Measurements from ENCODE around the gene OR2L13. TPM values are rescaled to one million over a fixed set of nuclear protein-coding genes. Genes with fewer than 3 reads are reported as not detected.
"Not testable (repeated sequence)": the region's sequence is repeated elsewhere in the genome, so short reads cannot be mapped to it uniquely, and the experiment has no call there.

The OR2L13 gene
- total RNA-seq (2014; rRNA removed; shearing (Covaris generic)) = not detected in 2 replicates

- Histone ChIP-seq H3K9me3 (replicated peaks) (no peaks in the 10 kb centered on the region), H3K4me3 (no peak within 1 kb of the TSS), H3K27ac (no peak within 1 kb of the TSS), H3K36me3 (no peaks in the 10 kb centered on the region), H3K27me3 (no peaks in the 10 kb centered on the region), H3K4me1 (no peaks in the 10 kb centered on the region)
- DNase-seq = no peak
Observed at GRCh38 chr1:248094884-248095283, at the start of gene OR2L13. Gene OR2L13, plus strand, starts transcription at chr1:248095184. Its CDS starts 4,192 bp downstream, at chr1:248099376.

- Histone ChIP-seq H3K27me3 (no peaks in the 10 kb centered on the region), H3K27ac (no peak overlapping the region), H3K9me3 (replicated peaks) (no peaks in the 10 kb centered on the region), H3K4me3 (no peak overlapping the region), H3K4me1 (no peaks in the 10 kb centered on the region), H3K36me3 (no peaks in the 10 kb centered on the region)
- no peak for DNase-seq
Observed at GRCh38 chr1:248045209-248045608, 49.8 kb upstream of the OR2L13 start.

- H3K9me3 ChIP-seq (replicated peaks) = no peaks in the 10 kb centered on the region
- H3K27me3 ChIP-seq = no peaks in the 10 kb centered on the region
- no peak for DNase-seq
- no peak within 1 kb of the TSS for H3K4me3 ChIP-seq
- H3K4me1 ChIP-seq = no peaks in the 10 kb centered on the region
- H3K36me3 ChIP-seq = no peaks in the 10 kb centered on the region
- H3K27ac ChIP-seq = no peak within 1 kb of the TSS
Observed at GRCh38 chr1:248046536-248046935, 48.4 kb upstream of the OR2L13 start, which contains the start of gene OR2L3. Gene OR2L3, plus strand, starts transcription at chr1:248046836. Its CDS starts 13,846 bp downstream, at chr1:248060682.

- no peaks in the 10 kb centered on the region for H3K4me1 ChIP-seq
- H3K27me3 ChIP-seq = no peaks in the 10 kb centered on the region
Observed at GRCh38 chr1:248047008-248047407, 48.0 kb upstream of the OR2L13 start.

GRCh38 chr1:248054671-248055070 is 40.3 kb upstream of the OR2L13 start:
- no peak for DNase-seq
- Histone ChIP-seq H3K36me3 (no peaks in the 10 kb centered on the region), H3K4me3 (no peak overlapping the region), H3K9me3 (replicated peaks) (no peaks in the 10 kb centered on the region), H3K27me3 (no peaks in the 10 kb centered on the region), H3K4me1 (no peaks in the 10 kb centered on the region), H3K27ac (no peak overlapping the region)

More at GRCh38 chr1:248047008-248047407, 48.0 kb upstream of the OR2L13 start:
- Histone ChIP-seq H3K27ac (no peak overlapping the region), H3K9me3 (replicated peaks) (no peaks in the 10 kb centered on the region), H3K36me3 (no peaks in the 10 kb centered on the region), H3K4me3 (no peak overlapping the region)
- DNase-seq = no peak

GRCh38 chr1:248055261-248055660 is 39.7 kb upstream of the OR2L13 start:
- H3K4me1 ChIP-seq = no peaks in the 10 kb centered on the region
- H3K27ac ChIP-seq = no peak overlapping the region
- H3K27me3 ChIP-seq = no peaks in the 10 kb centered on the region
- H3K36me3 ChIP-seq = no peaks in the 10 kb centered on the region
- H3K9me3 ChIP-seq (replicated peaks) = no peaks in the 10 kb centered on the region
- no peak for DNase-seq
- no peak overlapping the region for H3K4me3 ChIP-seq

GRCh38 chr1:248065071-248065470 is 29.9 kb upstream of the OR2L13 start:
- no peak overlapping the region for H3K4me3 ChIP-seq
- DNase-seq = no peak
- no peaks in the 10 kb centered on the region for H3K4me1 ChIP-seq

GRCh38 chr1:248065604-248066003 is 29.4 kb upstream of the OR2L13 start:
- H3K27ac ChIP-seq = no peak overlapping the region
- H3K9me3 ChIP-seq (replicated peaks) = no peaks in the 10 kb centered on the region

More at GRCh38 chr1:248065071-248065470, 29.9 kb upstream of the OR2L13 start:
- Histone ChIP-seq H3K27me3 (no peaks in the 10 kb centered on the region), H3K9me3 (replicated peaks) (no peaks in the 10 kb centered on the region), H3K36me3 (no peaks in the 10 kb centered on the region), H3K27ac (no peak overlapping the region)

GRCh38 chr1:248083864-248084263 is 11.1 kb upstream of the OR2L13 start:
- not testable (repeated sequence) for H3K9me3 ChIP-seq (replicated peaks); H3K4me3 ChIP-seq; H3K4me1 ChIP-seq; H3K27ac ChIP-seq; H3K36me3 ChIP-seq; DNase-seq; H3K27me3 ChIP-seq

More at GRCh38 chr1:248065604-248066003, 29.4 kb upstream of the OR2L13 start:
- DNase-seq = no peak
- no peak overlapping the region for H3K4me3 ChIP-seq
- H3K4me1 ChIP-seq = no peaks in the 10 kb centered on the region
- H3K36me3 ChIP-seq = no peaks in the 10 kb centered on the region
- no peaks in the 10 kb centered on the region for H3K27me3 ChIP-seq

GRCh38 chr1:248098529-248098928 is 3.5 kb downstream of the OR2L13 start:
- H3K4me1 ChIP-seq = no peaks in the 10 kb centered on the region

GRCh38 chr1:248102847-248103246 is 7.9 kb downstream of the OR2L13 start:
- no peak for DNase-seq
- Histone ChIP-seq H3K9me3 (replicated peaks) (no peaks in the 10 kb centered on the region), H3K4me1 (no peaks in the 10 kb centered on the region), H3K27ac (no peak overlapping the region), H3K27me3 (no peaks in the 10 kb centered on the region), H3K36me3 (no peaks in the 10 kb centered on the region), H3K4me3 (no peak overlapping the region)

More at GRCh38 chr1:248098529-248098928, 3.5 kb downstream of the OR2L13 start:
- H3K4me3 ChIP-seq = no peak overlapping the region
- no peak overlapping the region for H3K27ac ChIP-seq
- H3K9me3 ChIP-seq (replicated peaks) = no peaks in the 10 kb centered on the region
- no peak for DNase-seq
- H3K27me3 ChIP-seq = no peaks in the 10 kb centered on the region
- no peaks in the 10 kb centered on the region for H3K36me3 ChIP-seq

- no peak for DNase-seq
- no peaks in the 10 kb centered on the region for H3K4me1 ChIP-seq
- H3K9me3 ChIP-seq (replicated peaks) = no peaks in the 10 kb centered on the region
- no peak overlapping the region for H3K27ac ChIP-seq
- no peaks in the 10 kb centered on the region for H3K36me3 ChIP-seq
- no peak overlapping the region for H3K4me3 ChIP-seq
- no peaks in the 10 kb centered on the region for H3K27me3 ChIP-seq
Observed at GRCh38 chr1:248111157-248111556, 16.2 kb downstream of the OR2L13 start.

GRCh38 chr1:248114890-248115289 is 19.9 kb downstream of the OR2L13 start:
- DNase-seq = no peak
- Histone ChIP-seq H3K36me3 (no peaks in the 10 kb centered on the region), H3K27me3 (no peaks in the 10 kb centered on the region), H3K9me3 (replicated peaks) (no peaks in the 10 kb centered on the region), H3K4me1 (no peaks in the 10 kb centered on the region), H3K27ac (no peak overlapping the region), H3K4me3 (no peak overlapping the region)

GRCh38 chr1:248127653-248128052 is 32.7 kb downstream of the OR2L13 start:
- H3K4me3 ChIP-seq = no peak overlapping the region
- no peaks in the 10 kb centered on the region for H3K27me3 ChIP-seq
- no peaks in the 10 kb centered on the region for H3K9me3 ChIP-seq (replicated peaks)
- H3K27ac ChIP-seq = no peak overlapping the region
- no peaks in the 10 kb centered on the region for H3K4me1 ChIP-seq
- DNase-seq = no peak
- no peaks in the 10 kb centered on the region for H3K36me3 ChIP-seq

GRCh38 chr1:248136811-248137210 is 41.8 kb downstream of the OR2L13 start:
- Histone ChIP-seq H3K9me3 (replicated peaks) (no peaks in the 10 kb centered on the region), H3K4me1 (no peaks in the 10 kb centered on the region), H3K27ac (no peak overlapping the region), H3K27me3 (no peaks in the 10 kb centered on the region), H3K36me3 (no peaks in the 10 kb centered on the region), H3K4me3 (no peak overlapping the region)
- DNase-seq = no peak

GRCh38 chr1:248140846-248141245 is 45.9 kb downstream of the OR2L13 start:
- Histone ChIP-seq H3K4me3 (no peak overlapping the region), H3K27me3 (no peaks in the 10 kb centered on the region), H3K4me1 (no peaks in the 10 kb centered on the region), H3K9me3 (replicated peaks) (no peaks in the 10 kb centered on the region), H3K27ac (no peak overlapping the region), H3K36me3 (no peaks in the 10 kb centered on the region)
- DNase-seq = no peak

Measured in SJCRH30 (cell line).